Calu3 (cell line): ENCODE results near the gene RPS6KC1. TPM values are rescaled to one million over a fixed set of nuclear protein-coding genes. Genes with fewer than 3 reads are reported as not detected.
"Not testable (repeated sequence)": the region's sequence is repeated elsewhere in the genome, so short reads cannot be mapped to it uniquely, and the experiment has no call there.

Experiments
- BruUV-seq: library from RNA; stranded (reverse); fragments of 400-500 nt; replicated peaks from 2 replicates; lab custom pipeline; 2021; lab: Mats Ljungman, UMichigan
- CTCF ChIA-PET: fragments of 300-600 bp; sonication (Branson Sonifier 250); formaldehyde crosslinking; loops from one replicate; lab custom pipeline; 2022; ENCODE audit warnings: antibody characterized with exemption; lab: Charles Lee
- DNase-seq: peaks from one replicate; pipeline ENCODE4 v3.0.0; 2022
- H3K27ac Mint-ChIP-seq: one replicate; pipeline ENCODE4 v1.8.0; 2022; ENCODE audit warnings: mixed read lengths; ENCODE audit not compliant: unreplicated experiment
- H3K27me3 Mint-ChIP-seq: one replicate; pipeline ENCODE4 v1.8.0; 2022; ENCODE audit warnings: mixed read lengths; ENCODE audit not compliant: unreplicated experiment
- H3K36me3 Mint-ChIP-seq: one replicate; pipeline ENCODE4 v1.8.0; 2022; ENCODE audit warnings: mild to moderate bottlenecking, moderate library complexity, mixed read lengths; ENCODE audit not compliant: insufficient read depth, unreplicated experiment
- H3K4me1 Mint-ChIP-seq: one replicate; pipeline ENCODE4 v1.8.0; 2022; ENCODE audit warnings: mild to moderate bottlenecking, low read depth, mixed read lengths; ENCODE audit not compliant: unreplicated experiment
- H3K4me3 Mint-ChIP-seq: one replicate; pipeline ENCODE4 v1.8.0; 2022; ENCODE audit warnings: mild to moderate bottlenecking, low read depth, moderate library complexity, mixed read lengths; ENCODE audit not compliant: unreplicated experiment
- H3K9me3 Mint-ChIP-seq: one replicate; pipeline ENCODE4 v1.8.0; 2022; ENCODE audit warnings: low read depth, mixed read lengths; ENCODE audit not compliant: unreplicated experiment
- CTCF ChIP-seq: fragments of 200-600 bp; IDR thresholded peaks from one replicate; pipeline ENCODE4 v1.8.0; 2022; ENCODE audit warnings: antibody characterized with exemption; ENCODE audit not compliant: unreplicated experiment
- intact Hi-C: fragments of 100-400 bp; cut with micrococcal nuclease; formaldehyde crosslinking; loops from one replicate; pipeline ENCODE4 v1.10.0; 2022; ENCODE audit not compliant: unreplicated experiment
- total RNA-seq: library from RNA; stranded (reverse); gene quantifications from 2 replicates; pipeline ENCODE4 v1.2.3, GENCODE V29; 2022

Gene RPS6KC1
- total RNA-seq, 1 experiment from 2014 or later: 23.5 TPM

DNA sequence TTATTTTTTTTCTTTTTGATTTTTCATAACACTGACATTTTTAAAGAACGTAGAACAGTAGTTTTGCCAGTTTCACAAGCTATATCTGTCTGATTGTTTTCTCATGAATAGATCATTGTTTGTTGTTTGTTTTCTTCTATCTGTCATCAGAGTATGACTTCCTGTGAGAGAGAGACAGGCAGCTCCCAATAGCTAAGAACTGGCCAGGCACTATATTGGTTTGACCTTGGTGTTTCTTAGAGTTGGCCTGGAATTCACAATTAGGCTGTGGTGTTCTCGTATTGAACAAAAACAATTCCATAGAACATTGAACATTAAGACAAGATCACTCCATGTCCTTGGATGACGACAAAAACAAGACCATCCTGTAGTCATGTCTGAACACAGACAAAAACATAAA lies 43.4 kb downstream of the RPS6KC1 start:
- Mint-ChIP-seq H3K27ac (no peak overlapping the region), H3K4me1 (peaks cover 16% of the 10 kb centered on the region), H3K9me3 (no peaks in the 10 kb centered on the region), H3K36me3 (no peaks in the 10 kb centered on the region), H3K27me3 (no peaks in the 10 kb centered on the region), H3K4me3 (no peak overlapping the region)
- DNase-seq: no peak
- intact Hi-C loops: no loop called here
- no TSS peak for BruUV-seq
- CTCF ChIA-PET: no interaction called here
- TF ChIP-seq CTCF: no peak

DNA sequence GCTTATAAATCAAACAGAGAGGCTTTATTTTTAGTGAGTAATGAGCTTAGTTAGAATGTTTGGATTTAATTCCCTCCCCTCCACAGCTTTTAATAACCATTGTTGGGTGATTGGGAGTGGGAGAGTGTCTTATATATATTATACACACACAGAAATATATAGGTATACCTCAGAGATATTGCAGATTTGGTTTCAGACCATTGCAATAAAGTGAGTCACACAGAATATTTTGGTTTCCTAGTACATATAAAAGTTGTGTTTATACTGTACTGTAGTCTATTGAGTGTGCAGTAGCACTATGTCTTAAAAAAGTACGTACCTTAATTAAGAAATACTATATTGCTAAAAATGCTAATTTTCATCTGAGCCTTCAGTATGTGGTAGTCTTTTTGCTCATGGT lies 44.4 kb downstream of the RPS6KC1 start:
- no peak for DNase-seq
- no peak for TF ChIP-seq CTCF
- H3K36me3 Mint-ChIP-seq: no peaks in the 10 kb centered on the region
- CTCF ChIA-PET: interaction anchor here (0.5 kb wide), 1 partner anchor 1201 kb away, joined by 4 read pairs; no protein-coding TSS in a partner anchor
- H3K4me3 Mint-ChIP-seq: no peak overlapping the region
- no TSS peak for BruUV-seq
- intact Hi-C loops: no loop called here
- H3K27ac Mint-ChIP-seq: no peak overlapping the region
- no peaks in the 10 kb centered on the region for H3K9me3 Mint-ChIP-seq
- peaks cover 16% of the 10 kb centered on the region for H3K4me1 Mint-ChIP-seq
- no peaks in the 10 kb centered on the region for H3K27me3 Mint-ChIP-seq

DNA sequence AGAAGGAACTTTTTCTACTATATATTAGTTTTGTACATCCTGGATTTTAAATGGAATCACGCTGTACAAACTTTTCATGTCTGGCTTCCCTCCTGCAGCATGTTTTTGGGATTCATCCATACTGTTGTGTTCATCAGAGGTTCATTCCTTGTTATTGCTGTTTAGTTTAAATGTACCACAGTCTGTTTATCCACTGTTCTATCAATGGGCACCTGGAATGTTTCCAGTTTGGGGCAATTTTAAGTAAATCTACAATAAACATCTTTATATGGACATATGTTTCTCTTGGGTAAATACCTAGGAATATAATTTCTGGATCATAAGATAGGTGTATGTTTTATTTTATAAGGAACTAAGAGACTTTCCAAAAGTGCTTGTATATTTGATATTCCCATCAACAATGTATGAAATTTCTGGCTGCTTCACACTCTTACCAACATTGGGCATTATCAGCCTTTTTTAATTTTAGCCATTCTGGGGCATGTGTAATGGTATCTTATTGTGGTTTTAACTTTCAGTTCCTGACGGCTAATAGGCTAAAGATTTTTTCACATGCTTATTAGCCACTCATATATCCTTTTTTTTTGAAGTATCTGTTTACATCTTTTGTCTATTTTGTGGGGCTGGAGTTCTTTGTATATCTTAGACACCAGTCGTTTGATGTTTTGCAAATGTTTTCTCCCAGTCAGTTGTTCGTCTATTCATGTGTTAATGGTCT lies 48.8 kb downstream of the RPS6KC1 start:
- H3K4me1 Mint-ChIP-seq: no peaks in the 10 kb centered on the region
- BruUV-seq: no TSS peak
- H3K9me3 Mint-ChIP-seq: no peaks in the 10 kb centered on the region
- CTCF ChIA-PET: no interaction called here
- no peak overlapping the region for H3K4me3 Mint-ChIP-seq
- intact Hi-C loops: no loop called here
- no peaks in the 10 kb centered on the region for H3K36me3 Mint-ChIP-seq
- H3K27me3 Mint-ChIP-seq: no peaks in the 10 kb centered on the region
- TF ChIP-seq CTCF: no peak
- no peak overlapping the region for H3K27ac Mint-ChIP-seq
- DNase-seq: no peak

- H3K4me1 Mint-ChIP-seq, H3K9me3 Mint-ChIP-seq, CTCF ChIA-PET, intact Hi-C loops, H3K4me3 Mint-ChIP-seq, H3K27me3 Mint-ChIP-seq, BruUV-seq, H3K27ac Mint-ChIP-seq, DNase-seq, H3K36me3 Mint-ChIP-seq: not testable (repeated sequence)
Measured at GRCh38 chr1:213100565-213100964, 49.5 kb downstream of the RPS6KC1 start.
